NK-92 treated with Interleukin-12 subunit alpha and Interleukin-12 subunit beta, amount 100 ng/mL, for 24 hours (cell line): ENCODE data around the gene CLEC20A.
"Not testable (repeated sequence)": the region's sequence is repeated elsewhere in the genome, so short reads cannot be mapped to it uniquely, and the experiment has no call there.

Experiments used
- DNase-seq: peaks from one replicate; lab custom pipeline; 2025; lab: John Stamatoyannopoulos, UW

Gene CLEC20A

DNA sequence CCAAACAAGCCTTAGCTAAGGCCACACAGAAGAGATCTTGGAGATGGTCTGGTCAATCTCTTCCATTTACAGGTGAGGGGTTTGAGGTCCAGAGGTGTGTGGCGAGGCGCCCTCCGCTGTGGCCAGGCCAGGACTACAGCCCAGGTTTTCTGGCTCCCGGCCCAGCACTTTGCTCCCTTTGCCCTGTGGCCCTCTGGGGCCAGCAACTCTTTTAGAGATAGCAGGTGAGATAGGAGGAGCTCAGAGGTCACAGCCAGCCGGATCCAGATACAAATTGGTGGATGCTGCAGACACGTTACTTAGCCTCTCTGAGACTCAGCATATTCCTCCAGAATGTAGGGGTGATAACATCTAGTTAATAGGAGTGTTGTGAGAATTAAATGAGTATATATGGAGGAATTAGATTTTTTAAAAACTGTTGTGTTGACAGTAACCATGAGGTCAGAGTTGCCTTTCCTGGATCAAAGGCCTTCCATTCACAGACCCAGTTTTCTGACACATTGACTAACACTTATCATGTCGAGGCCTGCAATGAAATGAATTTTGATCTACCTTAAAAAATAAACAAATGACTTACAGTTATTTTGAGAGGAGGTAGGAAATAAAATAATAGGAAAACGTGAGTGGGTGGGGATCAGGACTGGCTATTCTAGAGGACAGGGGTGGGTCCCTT lies 32.7 kb upstream of the CLEC20A start:
- no peak for DNase-seq

DNA sequence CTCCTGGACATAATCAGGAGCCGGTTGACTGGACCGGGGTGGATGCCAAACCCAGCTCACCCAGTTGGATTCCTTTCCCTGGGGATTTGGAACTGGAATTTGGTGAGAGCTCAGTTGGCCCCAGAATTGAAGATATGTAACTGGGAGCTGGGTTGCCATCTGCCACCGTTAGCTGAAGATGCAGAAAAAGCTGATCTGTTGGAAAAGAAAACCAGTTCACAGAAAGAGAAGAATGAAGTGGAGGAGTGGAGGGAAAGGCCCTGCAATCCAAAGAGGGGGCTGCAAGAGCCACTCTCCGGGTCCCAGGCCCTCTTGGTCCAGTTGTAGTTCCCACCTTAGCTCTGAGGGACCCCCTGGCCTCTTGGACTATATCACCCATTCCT lies 32.2 kb upstream of the CLEC20A start:
- no peak for DNase-seq

DNA sequence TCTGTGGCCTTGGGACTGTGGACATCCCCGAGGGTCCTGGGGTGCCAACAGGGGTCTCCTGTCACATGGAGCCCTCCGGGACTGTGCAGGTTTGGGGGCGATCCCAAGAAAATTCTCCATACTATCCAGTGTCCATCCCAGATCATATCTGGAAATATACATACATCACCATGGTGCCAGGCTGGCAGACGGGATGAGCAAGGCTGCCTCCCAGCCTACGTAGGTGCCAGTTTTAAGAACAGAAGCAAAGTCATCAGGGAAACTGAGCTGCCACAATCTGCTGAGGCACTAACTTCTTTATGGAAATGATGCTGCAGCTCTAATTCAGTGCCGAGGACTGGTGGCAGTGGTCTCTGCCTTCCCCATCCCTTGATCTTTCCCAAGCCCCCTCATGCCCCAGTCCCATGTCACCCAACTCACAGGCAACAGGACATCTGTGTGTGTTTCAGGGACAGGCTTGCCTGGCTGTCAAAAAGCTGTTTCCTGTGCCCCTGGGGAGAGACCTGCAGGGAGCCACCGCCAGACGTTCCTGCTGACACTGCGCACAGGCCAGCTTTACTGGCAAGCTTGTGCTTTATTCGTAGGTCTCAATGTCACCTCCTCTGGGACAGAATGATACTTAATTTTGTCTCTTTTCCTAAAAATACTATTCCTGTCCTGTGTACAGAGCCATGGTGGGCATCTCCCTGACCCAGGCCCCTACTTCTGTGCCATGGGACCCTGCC lies 31.6 kb upstream of the CLEC20A start:
- DNase-seq, result no peak

DNA sequence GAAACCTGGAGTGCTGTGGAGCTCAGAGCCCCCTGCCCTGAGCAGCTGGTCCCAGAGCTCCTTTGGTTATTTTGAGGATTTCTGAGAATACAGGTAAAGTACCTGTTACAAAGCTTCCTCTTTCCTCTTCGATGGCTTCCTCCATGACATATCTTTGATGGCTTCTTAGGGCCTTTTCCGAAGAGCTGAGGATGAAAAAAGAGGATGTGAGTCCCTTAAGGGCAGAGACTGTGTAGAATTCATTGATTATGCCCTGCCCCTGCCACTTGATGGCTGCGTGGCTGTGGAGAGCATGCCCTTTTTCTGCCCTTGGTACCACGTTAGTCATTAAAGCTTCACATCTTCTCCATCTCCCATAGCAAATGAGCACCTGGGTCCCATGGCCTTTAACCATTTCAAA lies 30.4 kb upstream of the CLEC20A start:
- no peak for DNase-seq

DNA sequence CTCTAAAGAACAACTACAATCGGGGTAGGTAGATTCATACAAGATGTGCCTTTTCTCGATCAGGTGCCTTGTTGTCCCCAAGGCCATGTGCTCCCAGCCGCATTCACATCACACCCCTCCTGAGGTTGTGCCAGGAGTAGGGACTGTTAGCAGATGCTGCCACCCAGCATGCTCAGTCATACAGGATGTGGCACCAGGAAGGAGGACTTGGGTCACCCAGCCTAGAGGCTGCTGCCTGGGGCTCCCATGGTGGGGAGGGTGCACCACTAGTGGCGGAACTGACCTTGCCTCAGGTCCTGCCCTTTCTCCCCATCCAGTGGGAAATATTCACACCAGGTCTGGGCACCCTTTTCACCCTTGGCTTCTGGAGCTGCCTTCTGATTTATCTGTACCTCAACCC lies 24.5 kb upstream of the CLEC20A start:
- DNase-seq, result no peak

DNA sequence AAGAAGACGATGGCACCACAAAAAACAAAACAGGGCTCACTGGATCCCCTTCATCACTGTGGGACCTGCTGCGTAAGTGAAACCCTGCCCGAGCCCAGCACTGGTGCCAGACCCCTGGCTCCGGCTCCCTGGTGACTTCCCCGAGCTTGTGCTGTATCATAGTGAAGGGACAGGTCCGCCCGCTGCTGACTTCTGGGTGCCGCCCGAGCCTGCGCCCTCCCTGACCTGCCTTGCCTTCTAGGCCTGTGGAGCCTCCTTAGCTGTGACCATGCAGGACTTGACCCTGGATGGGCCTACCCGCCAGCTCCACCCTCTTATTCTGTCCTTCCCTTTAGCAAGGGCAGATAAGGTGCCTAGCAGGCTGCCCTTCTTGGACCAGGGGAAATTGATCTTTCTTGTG lies 24.0 kb upstream of the CLEC20A start:
- DNase-seq, result no peak

DNA sequence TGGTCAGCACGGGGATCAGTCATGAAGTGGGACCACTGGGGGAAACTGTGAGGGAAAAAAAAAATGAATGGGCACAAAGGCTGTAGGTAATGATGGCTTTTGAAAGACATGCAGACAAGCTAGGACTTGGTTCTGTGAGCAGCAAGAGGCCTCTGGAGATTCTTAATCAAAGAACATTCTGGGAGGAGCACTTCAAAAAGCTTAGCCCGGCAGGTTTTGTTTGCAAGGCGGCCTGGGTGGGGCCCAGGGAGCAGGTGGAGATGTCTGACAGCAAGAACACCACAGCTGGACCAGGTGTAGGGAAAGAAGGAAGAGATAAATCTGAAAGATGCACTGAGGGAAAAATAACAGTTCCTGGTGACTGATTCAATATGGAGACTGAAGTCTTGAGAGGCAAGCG lies 22.1 kb upstream of the CLEC20A start:
- no peak for DNase-seq

DNA sequence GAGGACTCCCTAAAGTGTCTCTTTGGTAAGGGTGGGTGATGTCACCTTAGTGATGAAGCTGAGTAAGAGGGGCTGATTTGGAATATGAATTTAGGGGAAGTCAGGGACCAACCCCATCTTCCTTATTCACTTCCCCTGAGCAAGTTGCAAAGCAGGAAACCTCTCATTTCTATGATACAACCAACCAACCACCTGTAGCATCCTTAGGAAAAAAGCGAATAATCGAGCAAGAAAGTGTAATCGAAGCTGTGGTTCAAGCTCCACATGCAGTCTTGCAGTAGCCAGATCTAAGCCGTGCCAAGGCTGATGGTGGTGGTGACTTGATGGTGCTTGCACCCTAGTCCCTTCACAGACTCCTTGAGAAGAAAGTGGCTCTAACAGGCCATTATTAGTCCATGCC lies 19.3 kb upstream of the CLEC20A start:
- DNase-seq, result no peak

DNA sequence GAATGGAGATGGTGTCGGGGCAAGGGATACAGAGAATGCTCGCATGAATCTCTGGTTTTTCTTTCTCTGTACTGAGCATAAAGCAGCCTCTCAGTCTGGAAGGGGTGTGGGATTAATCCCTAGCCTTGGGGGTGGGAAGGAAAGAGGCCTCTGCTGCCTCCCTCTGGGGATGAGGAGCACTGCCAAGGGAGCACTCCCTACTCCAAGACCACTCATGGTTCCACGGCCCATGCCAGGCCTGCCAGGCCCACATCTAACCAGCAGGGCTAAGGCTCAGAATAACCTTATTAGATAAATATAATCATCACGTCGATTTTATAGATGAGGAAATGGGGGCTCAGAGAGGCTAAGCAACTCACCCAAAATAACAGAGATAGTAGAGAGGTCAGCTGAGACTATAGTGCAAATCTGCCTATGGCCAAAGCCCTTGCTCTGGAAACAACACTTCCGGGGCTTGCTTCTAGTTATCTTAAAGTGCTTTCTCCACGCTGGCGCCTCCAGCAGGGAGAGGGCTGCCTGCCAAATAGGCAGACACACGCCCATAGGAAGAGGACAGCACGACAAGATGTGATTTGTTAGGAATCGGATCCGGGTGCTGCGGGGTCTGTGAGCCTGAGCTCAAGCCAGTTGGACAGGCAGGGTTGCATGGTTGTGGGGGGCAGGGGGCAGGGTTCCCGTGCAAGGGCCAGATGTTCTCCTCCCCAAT lies 16.7 kb upstream of the CLEC20A start:
- no peak for DNase-seq

DNA sequence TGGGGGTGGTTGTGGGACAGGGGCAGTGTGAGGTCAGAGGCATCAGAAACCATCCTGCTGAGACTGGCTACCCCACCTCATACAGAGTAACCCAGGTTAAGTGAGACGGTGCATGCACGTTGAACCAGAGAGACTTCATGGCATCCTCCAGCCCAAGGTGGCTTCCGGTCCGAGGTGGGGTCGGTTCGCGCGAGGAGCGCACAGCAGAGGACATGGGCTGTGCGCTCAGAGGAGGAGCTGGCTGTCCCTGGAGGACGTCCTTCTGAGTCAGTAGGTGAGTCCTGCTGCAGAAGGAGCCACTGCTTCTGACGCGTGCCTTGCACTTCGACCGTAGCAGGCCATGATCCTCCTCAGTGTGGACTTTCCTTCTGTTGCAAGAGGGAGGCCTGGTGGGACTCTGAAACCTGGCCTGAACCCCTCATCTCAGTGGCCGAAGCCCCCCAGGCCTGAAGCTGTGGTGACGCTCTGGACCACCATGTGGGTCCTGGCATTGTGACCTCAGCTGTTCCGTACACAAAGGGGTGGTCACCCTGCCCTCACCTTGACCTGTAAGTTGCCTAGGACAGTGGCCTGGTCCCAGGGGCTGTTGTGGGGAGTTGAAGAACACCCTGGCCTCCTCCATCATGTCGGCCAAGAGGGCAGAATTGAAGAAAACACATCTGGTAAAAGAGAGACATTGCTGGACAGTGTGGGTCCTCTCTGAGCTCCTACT lies 16.0 kb upstream of the CLEC20A start, which contains the start of gene TEX35:
TEX35 (plus strand) TSS at position 544 of the 712 bp plus-strand sequence; CDS start at position 624, 80 bp downstream.
- DNase-seq, result no peak

DNA sequence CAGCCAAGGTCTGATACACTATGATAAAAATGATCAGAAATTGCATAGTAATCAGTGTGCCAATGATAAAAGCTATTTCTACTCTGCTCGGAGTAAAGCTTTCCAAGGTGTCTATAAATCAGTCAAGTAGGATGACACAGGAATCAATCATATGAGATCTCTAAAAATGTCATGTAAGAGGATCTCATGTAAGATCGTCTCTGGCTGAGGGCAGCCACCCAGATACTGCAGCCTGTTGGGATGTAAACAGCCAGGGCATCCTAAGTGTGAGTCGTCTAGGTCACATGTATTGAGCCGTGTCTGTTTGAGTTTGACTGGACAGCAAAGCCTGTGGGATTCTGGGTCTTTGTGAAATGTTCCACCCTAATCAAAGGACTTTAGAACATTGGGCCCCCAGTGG lies 13.4 kb upstream of the CLEC20A start:
- no peak for DNase-seq

DNA sequence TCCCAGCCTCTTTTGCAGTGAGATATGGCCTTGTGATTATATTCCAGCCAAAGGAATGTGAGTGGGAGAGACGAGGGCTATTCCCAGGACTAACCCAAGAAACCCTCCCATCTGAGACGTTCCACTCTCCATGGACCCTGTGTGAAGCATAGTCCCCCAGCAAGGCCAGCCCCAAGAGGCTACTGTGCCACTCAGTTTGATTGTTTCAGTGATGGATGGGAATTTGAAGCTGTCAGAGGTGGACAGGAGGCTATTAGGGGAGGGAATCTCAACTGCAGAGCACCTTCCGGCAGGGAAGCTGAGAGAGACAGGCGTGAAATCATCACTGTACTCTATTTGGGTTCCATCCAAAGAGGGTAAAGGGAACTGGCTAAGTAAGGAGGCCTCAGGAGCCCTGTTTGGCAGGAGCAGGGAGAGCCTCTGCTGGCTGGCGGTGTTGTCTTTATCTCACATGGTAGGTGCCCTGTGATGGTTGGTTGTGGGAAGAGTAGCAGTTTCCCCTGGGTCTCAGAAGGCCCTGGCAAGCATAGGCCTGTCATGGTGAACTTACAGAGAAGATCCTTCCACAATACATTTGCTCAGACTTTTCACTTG lies 12.7 kb upstream of the CLEC20A start:
- no peak for DNase-seq

DNA sequence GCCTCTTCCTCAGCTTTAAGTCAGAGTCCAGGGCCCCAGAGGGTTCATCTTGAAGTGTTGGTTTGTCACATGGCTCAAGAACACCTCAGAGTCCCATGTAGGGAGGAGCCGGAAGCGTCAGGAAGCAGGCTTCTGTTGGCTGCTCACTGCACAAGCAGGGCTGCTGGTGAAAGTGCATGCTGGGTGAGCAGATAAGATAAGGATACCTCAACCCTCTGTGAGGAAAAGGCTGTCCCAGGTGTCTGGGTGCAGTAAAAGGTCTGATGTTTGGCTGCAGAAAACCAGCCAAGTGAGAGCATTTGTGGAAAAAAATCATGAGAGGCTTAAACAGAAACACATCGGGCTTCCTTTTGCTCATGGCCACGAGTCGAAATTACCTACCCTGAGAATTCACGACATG lies 9.9 kb upstream of the CLEC20A start:
- DNase-seq, result no peak

DNA sequence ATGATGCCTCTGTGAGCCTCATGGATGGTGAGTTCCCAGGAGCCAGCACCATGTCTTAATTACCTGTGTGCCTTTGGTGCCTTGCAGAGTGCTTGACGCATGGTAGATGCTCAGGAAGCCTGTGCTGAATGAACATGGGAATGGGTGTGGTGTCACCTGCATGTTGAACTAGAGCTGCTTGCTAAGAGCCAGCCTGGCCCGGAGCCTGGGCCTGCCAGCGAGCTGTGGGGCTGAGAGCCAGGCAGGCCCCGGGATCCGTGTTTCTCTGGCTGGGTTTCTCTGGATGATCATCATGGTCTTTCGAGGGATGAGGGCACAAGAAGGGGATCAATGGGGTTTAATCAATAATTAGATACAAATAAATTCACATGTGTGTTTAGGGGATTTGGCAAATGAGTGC lies 9.4 kb upstream of the CLEC20A start:
- no peak for DNase-seq

DNA sequence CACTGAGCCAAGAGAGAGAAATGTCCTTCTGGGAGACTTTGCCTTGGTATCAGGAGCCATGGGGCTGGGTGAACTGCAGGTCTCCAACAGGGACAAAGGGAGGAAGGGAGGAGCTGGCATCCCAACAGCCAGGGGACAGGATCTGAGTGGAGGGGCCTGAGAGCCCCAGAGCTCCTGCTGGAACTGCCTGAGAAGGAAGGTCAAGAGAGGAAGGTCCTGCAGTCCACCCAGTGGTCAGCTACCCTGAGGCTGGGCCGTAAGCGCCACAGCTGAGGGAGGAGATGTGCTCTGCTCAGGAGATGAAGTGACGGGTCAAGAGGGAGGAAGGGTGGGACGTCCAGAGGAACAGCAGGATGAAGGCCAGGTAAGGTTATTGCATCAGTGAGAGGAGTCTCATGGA lies 7.5 kb upstream of the CLEC20A start:
- DNase-seq, result no peak

DNA sequence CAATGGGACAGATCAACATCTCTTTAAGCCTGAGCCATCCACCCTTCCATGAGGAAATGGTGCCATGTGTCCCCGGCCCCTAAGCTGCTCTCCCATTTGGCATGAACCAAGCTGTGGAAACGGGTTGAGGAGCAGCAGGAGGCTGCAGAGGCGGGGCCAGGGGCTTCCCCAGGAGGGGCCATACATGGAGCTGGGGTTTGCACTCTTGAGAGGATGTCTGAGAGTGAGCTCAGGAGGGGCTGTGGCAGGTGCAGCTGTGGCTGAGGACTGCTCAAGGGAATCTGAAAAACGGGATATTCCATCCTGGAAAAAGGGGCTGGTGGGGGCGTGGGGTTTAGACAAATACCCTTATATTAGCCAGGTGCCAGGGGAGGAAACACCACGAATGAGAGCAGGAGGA lies 7.1 kb upstream of the CLEC20A start:
- DNase-seq, result no peak

DNA sequence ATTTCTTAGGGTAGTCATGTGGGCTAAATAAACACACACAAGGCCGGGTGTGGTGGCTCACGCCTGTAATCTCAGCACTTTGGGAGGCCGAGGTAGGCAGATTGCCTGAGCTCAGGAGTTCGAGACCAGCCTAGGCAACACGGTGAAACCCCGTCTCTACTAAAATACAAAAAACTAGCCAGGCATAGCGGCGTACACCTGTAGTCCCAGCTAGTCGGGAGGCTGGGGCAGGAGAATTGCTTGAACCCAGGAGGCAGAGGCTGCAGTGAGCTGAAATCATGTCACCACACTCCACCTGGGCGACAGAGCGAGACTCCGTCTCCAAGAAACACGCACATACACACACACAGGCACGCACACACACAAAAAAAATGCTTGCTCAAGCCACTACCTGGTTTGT lies 6.6 kb upstream of the CLEC20A start:
- not testable (repeated sequence) for DNase-seq

DNA sequence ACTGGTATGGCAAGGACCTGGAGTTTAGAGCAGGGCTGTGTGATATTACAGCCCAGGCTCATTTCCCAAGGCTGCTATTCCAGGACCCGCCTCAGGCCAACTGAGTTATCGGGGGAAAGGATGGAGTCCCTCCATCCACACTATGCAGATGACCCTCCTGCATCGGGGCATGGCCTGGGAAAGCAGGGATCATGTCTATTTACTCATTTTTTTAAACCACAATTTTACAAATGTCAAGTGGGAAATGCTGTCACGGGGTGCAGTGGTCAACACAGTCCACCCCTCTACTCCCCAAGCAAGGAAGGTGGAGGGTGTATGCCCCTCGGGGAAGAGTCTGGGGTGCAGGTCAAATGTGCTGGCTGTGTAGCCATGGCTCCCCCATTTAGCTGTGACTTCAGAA lies 6.1 kb upstream of the CLEC20A start:
- no peak for DNase-seq

DNA sequence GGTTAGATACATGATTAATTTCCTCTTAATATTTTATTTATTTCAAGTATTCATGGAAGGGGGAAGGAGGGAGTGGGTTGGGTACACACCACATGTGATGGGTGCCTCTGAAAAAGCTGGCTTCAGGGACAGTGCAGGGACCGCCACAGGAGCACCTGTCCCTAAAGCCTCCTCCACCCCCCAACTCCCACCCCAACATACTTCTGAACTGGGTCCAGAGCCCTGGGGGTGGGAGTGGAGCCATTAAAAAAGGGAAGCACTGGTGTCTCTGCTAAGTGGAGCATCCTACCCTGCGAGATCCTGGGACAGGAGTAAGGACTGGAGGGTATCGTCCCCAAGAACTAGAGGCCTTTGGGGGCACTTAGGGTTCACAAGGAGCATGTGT lies 5.6 kb upstream of the CLEC20A start:
- DNase-seq, result no peak

DNA sequence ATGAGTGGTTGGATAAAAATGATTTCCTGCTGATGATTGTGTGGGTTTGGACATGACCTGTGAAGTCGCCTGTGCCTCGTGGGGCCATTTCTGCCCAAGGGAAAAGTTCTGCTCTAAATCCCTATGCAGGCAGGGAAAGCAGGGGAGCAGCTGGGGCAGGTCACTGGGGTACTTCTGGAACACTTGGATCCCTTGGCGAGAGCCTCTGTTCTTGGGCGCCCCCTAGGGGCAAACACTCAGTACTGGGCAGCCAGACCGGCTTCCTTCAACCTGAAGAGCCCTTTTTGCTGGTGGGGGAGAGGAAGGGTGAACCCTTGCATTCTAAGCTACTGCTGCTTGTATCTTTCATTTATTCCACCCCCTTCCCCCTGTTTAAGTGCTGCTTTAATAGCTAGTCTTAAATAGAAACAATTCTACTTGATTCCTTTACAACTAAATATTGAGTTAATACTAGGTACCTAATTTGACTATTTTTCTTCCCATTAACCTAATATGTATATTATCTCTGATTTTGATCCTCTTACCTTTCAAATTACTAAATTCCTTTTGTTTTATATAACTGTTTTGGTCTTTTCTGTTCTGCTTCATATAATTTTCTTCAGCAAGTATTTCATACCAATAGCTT lies 5.1 kb upstream of the CLEC20A start:
- peak; percentile 19 for DNase-seq

DNA sequence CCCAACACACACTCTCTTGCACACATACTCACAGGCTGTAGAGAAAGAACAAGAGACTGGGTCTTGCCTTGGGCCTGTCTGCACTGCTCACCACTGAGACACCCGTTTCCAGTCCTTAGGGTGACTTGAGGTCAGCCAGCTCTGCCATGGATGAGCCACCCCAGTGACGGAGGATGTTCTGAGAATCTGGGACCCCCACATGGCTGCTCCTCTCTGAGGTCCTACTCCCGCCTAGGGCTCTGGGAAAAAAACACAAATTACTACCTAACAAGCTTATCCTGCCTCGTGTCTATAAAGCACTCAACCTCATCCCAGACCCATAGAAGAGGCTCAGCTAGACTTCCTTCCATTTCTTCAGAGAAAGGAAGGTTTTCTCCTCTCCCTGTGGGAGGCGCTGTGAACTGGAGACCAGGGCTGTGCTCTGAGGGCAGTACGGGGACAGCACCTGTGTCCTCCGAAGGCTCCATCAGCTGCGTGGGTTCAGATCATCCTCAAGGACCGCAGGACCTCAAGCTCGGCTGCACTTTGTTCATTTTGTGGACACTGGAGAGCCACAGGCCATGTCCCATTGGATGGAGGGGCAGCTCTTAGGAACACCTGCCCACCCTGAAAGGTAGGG lies 4.3 kb upstream of the CLEC20A start:
- DNase-seq, result no peak
